ENCODE results near the gene ITGB2. TPM values are rescaled to one million over a fixed set of nuclear protein-coding genes. Genes with fewer than 3 reads are reported as not detected.

The ITGB2 gene
- total and polyA plus RNA-seq, 2 donors from 2014 or later: 9.5 to 111 TPM

DNA sequence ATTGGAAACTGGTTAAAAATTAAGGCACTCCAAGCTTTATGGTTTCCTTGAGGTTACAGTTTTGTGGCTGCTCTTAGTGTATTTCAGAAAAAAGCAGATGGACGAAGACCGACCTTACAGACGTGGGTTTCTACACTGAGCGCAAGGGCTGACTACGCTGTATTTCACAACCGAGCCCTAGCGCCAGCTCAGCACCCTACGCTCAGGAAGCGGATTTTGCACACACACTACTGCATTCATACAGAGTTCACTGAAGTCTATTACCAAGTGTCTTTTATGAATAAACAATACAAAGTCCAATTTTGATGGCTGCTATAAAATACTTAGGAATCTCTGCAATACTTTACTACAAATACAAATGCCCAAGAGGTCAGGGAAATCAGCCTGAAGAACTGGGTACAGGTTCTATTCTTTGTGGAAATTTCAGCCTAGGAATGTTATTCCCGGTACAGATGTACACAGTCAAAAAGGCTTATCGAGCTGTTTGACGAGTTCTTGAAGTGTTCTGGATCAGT lies 71.0 kb downstream of the ITGB2 start:
- TF ChIP-seq, protein P1, sequence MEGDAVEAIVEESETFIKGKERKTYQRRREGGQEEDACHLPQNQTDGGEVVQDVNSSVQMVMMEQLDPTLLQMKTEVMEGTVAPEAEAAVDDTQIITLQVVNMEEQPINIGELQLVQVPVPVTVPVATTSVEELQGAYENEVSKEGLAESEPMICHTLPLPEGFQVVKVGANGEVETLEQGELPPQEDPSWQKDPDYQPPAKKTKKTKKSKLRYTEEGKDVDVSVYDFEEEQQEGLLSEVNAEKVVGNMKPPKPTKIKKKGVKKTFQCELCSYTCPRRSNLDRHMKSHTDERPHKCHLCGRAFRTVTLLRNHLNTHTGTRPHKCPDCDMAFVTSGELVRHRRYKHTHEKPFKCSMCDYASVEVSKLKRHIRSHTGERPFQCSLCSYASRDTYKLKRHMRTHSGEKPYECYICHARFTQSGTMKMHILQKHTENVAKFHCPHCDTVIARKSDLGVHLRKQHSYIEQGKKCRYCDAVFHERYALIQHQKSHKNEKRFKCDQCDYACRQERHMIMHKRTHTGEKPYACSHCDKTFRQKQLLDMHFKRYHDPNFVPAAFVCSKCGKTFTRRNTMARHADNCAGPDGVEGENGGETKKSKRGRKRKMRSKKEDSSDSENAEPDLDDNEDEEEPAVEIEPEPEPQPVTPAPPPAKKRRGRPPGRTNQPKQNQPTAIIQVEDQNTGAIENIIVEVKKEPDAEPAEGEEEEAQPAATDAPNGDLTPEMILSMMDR (IDR thresholded peaks at IDR 0.05; ENCODE audit: borderline replicate concordance, extremely low read depth, insufficient read depth): no peak
- Histone ChIP-seq H3K4me1 (ENCODE audit: control insufficient read depth in 2 of 3, insufficient read depth in 2 of 3, low read depth in 1 of 3, low read length in 3 of 3) (peaks cover 0 to 23% (median 19%) of the 10 kb centered on the region in 3 donors), H3K9ac (ENCODE audit: low read length in 3 of 3) (no peak overlapping the region), H3K36me3 (ENCODE audit: control insufficient read depth in 2 of 3, insufficient read depth in 3 of 3, low read length in 3 of 3) (peaks cover 0 to 30% (median 19%) of the 10 kb centered on the region in 3 donors), H3K9me3 (ENCODE audit: control insufficient read depth in 2 of 3, insufficient read depth in 1 of 3, low read length in 3 of 3) (no peaks in the 10 kb centered on the region), H3K27me3 (ENCODE audit: control insufficient read depth, insufficient read depth, low read length) (no peaks in the 10 kb centered on the region), H3K27ac (ENCODE audit: low read depth in 2 of 2, low read length in 2 of 2) (peak overlapping the region in 1 of 2 donors; percentile 20), H3K4me3 (ENCODE audit: low read length in 3 of 3) (no peak overlapping the region)
- intact Hi-C loops (cut with DNase I): no loop called here
- DNase-seq (no peak), FAIRE-seq (no peak)

DNA sequence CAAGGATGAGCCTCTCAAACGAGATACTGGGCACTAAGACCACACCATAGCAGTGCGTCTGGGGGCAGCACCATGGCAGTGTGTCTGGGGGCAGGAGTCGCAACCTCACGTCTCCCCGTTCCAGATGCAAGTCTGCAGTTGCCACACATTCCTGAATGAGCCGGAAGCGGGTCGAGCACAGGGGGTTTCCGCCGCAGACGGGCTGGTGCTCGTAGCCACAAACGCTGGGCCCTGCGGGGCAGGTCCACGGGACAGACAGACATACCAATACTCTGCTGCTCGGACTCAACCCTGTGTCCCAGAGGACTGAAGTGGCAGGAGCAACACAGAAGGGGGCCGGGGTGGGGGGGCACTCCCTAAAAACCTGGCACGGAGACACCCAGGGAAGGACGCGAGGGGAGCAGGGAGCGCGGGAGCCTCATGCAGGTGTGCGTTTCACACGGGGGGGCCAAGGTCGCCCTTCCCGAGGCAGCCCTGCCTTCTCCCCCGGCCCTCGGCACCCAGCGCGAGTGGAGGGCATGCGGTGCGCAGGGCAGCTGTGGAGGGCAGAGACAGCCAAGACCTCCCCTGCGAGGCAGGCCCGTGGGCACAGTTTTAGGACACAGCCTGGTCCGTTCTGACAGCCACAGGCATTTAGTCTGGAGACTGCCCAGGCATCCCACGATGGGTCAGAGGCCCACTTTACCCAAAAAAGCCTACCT lies 71.7 kb downstream of the ITGB2 start:
- H3K36me3 ChIP-seq (ENCODE audit: control insufficient read depth in 2 of 3, insufficient read depth in 3 of 3, low read length in 3 of 3): peaks cover 0 to 23% (median 16%) of the 10 kb centered on the region in 3 donors
- H3K27ac ChIP-seq (ENCODE audit: low read depth in 2 of 2, low read length in 2 of 2): peak overlapping the region in 1 of 2 donors; percentile 20
- FAIRE-seq: no peak
- no peak overlapping the region for H3K4me3 ChIP-seq (ENCODE audit: low read length in 3 of 3)
- H3K4me1 ChIP-seq (ENCODE audit: control insufficient read depth in 2 of 3, insufficient read depth in 2 of 3, low read depth in 1 of 3, low read length in 3 of 3): peaks cover 0 to 23% (median 19%) of the 10 kb centered on the region in 3 donors
- peak in 1 of 5 donors; percentile 69 for DNase-seq
- intact Hi-C loops (cut with DNase I): no loop called here
- no peak overlapping the region for H3K9ac ChIP-seq (ENCODE audit: low read length in 3 of 3)
- TF ChIP-seq, protein P1 (IDR thresholded peaks at IDR 0.05; ENCODE audit: borderline replicate concordance, extremely low read depth, insufficient read depth): no peak
- no peaks in the 10 kb centered on the region for H3K9me3 ChIP-seq (ENCODE audit: control insufficient read depth in 2 of 3, insufficient read depth in 1 of 3, low read length in 3 of 3)
- no peaks in the 10 kb centered on the region for H3K27me3 ChIP-seq (ENCODE audit: control insufficient read depth, insufficient read depth, low read length)

DNA sequence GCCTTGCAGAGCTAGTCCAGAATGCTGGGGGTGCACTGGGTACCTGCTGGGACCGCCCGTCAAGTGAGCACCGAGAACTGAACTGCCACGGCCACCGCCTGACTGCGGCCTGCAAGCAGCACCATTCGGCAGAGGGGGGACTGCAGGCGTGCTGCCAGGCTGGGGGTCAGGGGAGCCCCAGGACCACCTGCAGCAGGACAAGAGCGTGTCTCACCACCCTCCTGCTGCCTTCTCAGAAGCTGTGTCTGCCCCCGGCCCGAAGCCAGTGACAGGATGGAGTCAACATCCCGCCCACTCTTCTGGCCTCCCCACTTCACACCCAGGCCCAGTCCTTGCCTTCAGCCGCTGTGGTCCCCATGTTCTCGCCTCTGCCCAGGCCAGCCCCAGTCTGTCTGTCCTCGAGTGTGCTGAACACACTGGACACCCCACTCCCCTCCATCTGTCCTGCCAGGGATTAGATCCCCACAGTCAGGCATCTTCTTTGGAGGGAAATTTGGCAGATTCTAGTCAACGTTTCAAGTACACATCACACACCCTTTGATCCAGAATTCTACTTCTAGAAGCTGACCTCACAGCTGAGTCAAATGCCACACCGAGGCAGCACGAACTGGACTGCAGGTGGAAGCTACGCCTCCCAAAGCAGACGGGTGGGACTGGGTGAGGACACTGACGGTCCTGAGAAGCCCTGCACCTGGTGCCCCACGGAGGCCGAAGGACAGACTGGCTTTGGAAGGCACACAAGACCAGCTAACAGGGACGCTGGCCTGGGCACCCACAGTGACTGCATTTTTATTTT lies 73.2 kb downstream of the ITGB2 start:
- intact Hi-C loops (cut with DNase I): no loop called here
- Histone ChIP-seq H3K9me3 (ENCODE audit: control insufficient read depth in 2 of 3, insufficient read depth in 1 of 3, low read length in 3 of 3) (no peaks in the 10 kb centered on the region), H3K9ac (ENCODE audit: low read length in 3 of 3) (no peak overlapping the region), H3K4me3 (ENCODE audit: low read length in 3 of 3) (no peak overlapping the region), H3K4me1 (ENCODE audit: control insufficient read depth in 2 of 3, insufficient read depth in 2 of 3, low read depth in 1 of 3, low read length in 3 of 3) (peaks cover 0 to 23% (median 19%) of the 10 kb centered on the region in 3 donors), H3K36me3 (ENCODE audit: control insufficient read depth in 2 of 3, insufficient read depth in 3 of 3, low read length in 3 of 3) (peaks cover 0 to 23% (median 13%) of the 10 kb centered on the region in 3 donors), H3K27me3 (ENCODE audit: control insufficient read depth, insufficient read depth, low read length) (no peaks in the 10 kb centered on the region), H3K27ac (ENCODE audit: low read depth in 2 of 2, low read length in 2 of 2) (no peak overlapping the region)
- DNase-seq (peak in 1 of 5 donors; percentile 62), FAIRE-seq (no peak)
- TF ChIP-seq, protein P1 (IDR thresholded peaks at IDR 0.05; ENCODE audit: borderline replicate concordance, extremely low read depth, insufficient read depth): no peak

Data from kidney (tissue), 14 donors.